Gastrocnemius medialis (tissue), 4 donors: ENCODE results near the gene NDC1. TPM values are rescaled to one million over a fixed set of nuclear protein-coding genes. Genes with fewer than 3 reads are reported as not detected.

ENCODE experiments used
- ATAC-seq, 2 donors: fragments of 150-250 bp; one replicate each; pipeline ENCODE4 v1.9.1; 2016
- DNase-seq, 2 donors: peaks; one replicate each; pipeline ENCODE4 v3.0.0-alpha.2; 2019
- H3K27ac ChIP-seq, 4 donors: fragments of 200-600 bp; sonication (generic); 1 replicate in 1 of 4; 2 replicates in 3 of 4; pipeline ENCODE4 v1.5.1; 2016 to 2018; ENCODE audit warnings: mild to moderate bottlenecking in 2 of 4, moderate library complexity in 1 of 4
- H3K27me3 ChIP-seq, 3 donors: fragments of 200-600 bp; sonication (generic) in 2 of 3; 1 replicate in 1 of 3; 2 replicates in 2 of 3; pipeline versions ENCODE4 v1.5.1 to v1.6.0; 2016 to 2019; ENCODE audit warnings: mild to moderate bottlenecking in 1 of 3, moderate library complexity in 1 of 3
- H3K36me3 ChIP-seq, 2 donors: fragments of 200-600 bp; sonication (generic) in 1 of 2; one replicate each; pipeline ENCODE4 v1.5.1; 2017 to 2018
- H3K4me1 ChIP-seq, 2 donors: fragments of 200-600 bp; sonication (generic) in 1 of 2; one replicate each; pipeline ENCODE4 v1.5.1; 2016 to 2017; ENCODE audit warnings: mild to moderate bottlenecking in 2 of 2
- H3K4me3 ChIP-seq, 4 donors: fragments of 200-600 bp; sonication (generic) in 3 of 4; 1 replicate in 1 of 4; 2 replicates in 3 of 4; pipeline ENCODE4 v1.5.1; 2016 to 2019; ENCODE audit warnings: mild to moderate bottlenecking in 2 of 4
- H3K9me3 ChIP-seq, 3 donors: fragments of 200-600 bp; sonication (generic) in 2 of 3; 1 replicate in 1 of 3; 2 replicates in 2 of 3; pipeline ENCODE4 v1.5.1; 2016 to 2019
- CTCF ChIP-seq, 5 experiments: fragments of 450-650 bp in 3 of 5; fragments of 200-600 bp in 2 of 5; sonication (generic) in 2 of 5; IDR thresholded peaks in 4 of 5; conservative IDR thresholded peaks in 1 of 5; 1 replicate in 4 of 5; 2 replicates in 1 of 5; pipeline ENCODE4 v1.5.1; 2016 to 2019; ENCODE audit warnings: antibody characterized with exemption in 5 of 5, mild to moderate bottlenecking in 3 of 5, moderate library complexity in 3 of 5
- POLR2A ChIP-seq, 2 donors: fragments of 450-650 bp; IDR thresholded peaks; one replicate each; pipeline ENCODE4 v1.6.1; 2017; ENCODE audit warnings: antibody characterized with exemption in 2 of 2, mild to moderate bottlenecking in 2 of 2, moderate library complexity in 2 of 2
- in situ Hi-C, 4 donors: fragments of 200-750 bp; cut with MboI; loops; one replicate each; pipeline versions ENCODE4 v1.15.0 to v1.8.0; 2017; ENCODE audit warnings: low sequenced_read_pairs in 4 of 4
- intact Hi-C: fragments of 100-400 bp; cut with DNase I; formaldehyde crosslinking; loops from one replicate; pipeline ENCODE4 v1.15.1; 2023; ENCODE audit warnings: low total_unique reads
- total RNA-seq, 4 donors: library from RNA; depleted of rRNA; stranded (reverse); fragments of >200 nt; gene quantifications; one replicate each; pipeline versions ENCODE4 v1.1.0 to v1.2.3, GENCODE V29; 2016

The NDC1 gene
- total RNA-seq, 4 donors from 2014 or later, result 7.6 to 27.0 (median 9.5) TPM

- ATAC-seq (no peak), DNase-seq (no peak)
- in situ Hi-C loops, result no loop called here
Observed at GRCh38 chr1:53810007-53810406, 28.1 kb downstream of the NDC1 start.

GRCh38 chr1:53807916-53808315 is 30.2 kb downstream of the NDC1 start:
- no peak overlapping the region for H3K4me3 ChIP-seq
- DNase-seq, result no peak
- TF ChIP-seq CTCF (IDR thresholded peaks at IDR 0.05 in 4 of 5, conservative IDR thresholded peaks at IDR 0.05 in 1 of 5) (no peak), POLR2A (IDR thresholded peaks at IDR 0.05) (no peak)
- no peaks in the 10 kb centered on the region for H3K9me3 ChIP-seq
- intact Hi-C loops, result no loop called here
- H3K27me3 ChIP-seq, result no peaks in the 10 kb centered on the region
- H3K27ac ChIP-seq, result no peak overlapping the region
- no peaks in the 10 kb centered on the region for H3K4me1 ChIP-seq
- peaks cover 0 to 27% of the 10 kb centered on the region in 2 donors for H3K36me3 ChIP-seq
- in situ Hi-C loops, result no loop called here
- ATAC-seq, result no peak

More at GRCh38 chr1:53810007-53810406, 28.1 kb downstream of the NDC1 start:
- intact Hi-C loops, result no loop called here
- peaks cover 0 to 19% of the 10 kb centered on the region in 2 donors for H3K36me3 ChIP-seq
- no peak overlapping the region for H3K27ac ChIP-seq
- H3K4me1 ChIP-seq, result no peaks in the 10 kb centered on the region
- no peak overlapping the region for H3K4me3 ChIP-seq
- no peaks in the 10 kb centered on the region for H3K27me3 ChIP-seq
- TF ChIP-seq POLR2A (IDR thresholded peaks at IDR 0.05), result no peak
- TF ChIP-seq CTCF (IDR thresholded peaks at IDR 0.05 in 4 of 5, conservative IDR thresholded peaks at IDR 0.05 in 1 of 5), result no peak
- no peaks in the 10 kb centered on the region for H3K9me3 ChIP-seq

- DNase-seq (no peak), ATAC-seq (no peak)
- TF ChIP-seq POLR2A (IDR thresholded peaks at IDR 0.05) (no peak), CTCF (IDR thresholded peaks at IDR 0.05 in 4 of 5, conservative IDR thresholded peaks at IDR 0.05 in 1 of 5) (no peak)
- Histone ChIP-seq H3K27ac (no peak overlapping the region), H3K4me3 (no peak overlapping the region), H3K9me3 (no peaks in the 10 kb centered on the region), H3K27me3 (no peaks in the 10 kb centered on the region), H3K36me3 (peaks cover 0 to 32% of the 10 kb centered on the region in 2 donors), H3K4me1 (no peaks in the 10 kb centered on the region)
- intact Hi-C loops, result no loop called here
- in situ Hi-C loops, result no loop called here
Observed at GRCh38 chr1:53804791-53805505, 33.1 kb downstream of the NDC1 start.

GRCh38 chr1:53804181-53804580 is 33.9 kb downstream of the NDC1 start:
- H3K36me3 ChIP-seq, result peaks cover 0 to 32% of the 10 kb centered on the region in 2 donors
- in situ Hi-C loops, result no loop called here

More at GRCh38 chr1:53804181-53804580, 33.9 kb downstream of the NDC1 start:
- ATAC-seq, result no peak
- DNase-seq, result no peak
- TF ChIP-seq CTCF (IDR thresholded peaks at IDR 0.05 in 4 of 5, conservative IDR thresholded peaks at IDR 0.05 in 1 of 5) (no peak), POLR2A (IDR thresholded peaks at IDR 0.05) (no peak)
- no peaks in the 10 kb centered on the region for H3K27me3 ChIP-seq
- no peak overlapping the region for H3K4me3 ChIP-seq
- H3K27ac ChIP-seq, result no peak overlapping the region
- no peaks in the 10 kb centered on the region for H3K4me1 ChIP-seq
- intact Hi-C loops, result no loop called here
- no peaks in the 10 kb centered on the region for H3K9me3 ChIP-seq
